GM18517 (cell line): ENCODE data around the gene CRACDL.

ENCODE experiments used
- ATAC-seq: cut with Tn5 transposase; IDR thresholded peaks from one replicate; pipeline ENCODE4 v1.9.1; 2021; ENCODE audit warnings: mild to moderate bottlenecking, moderate library complexity; ENCODE audit not compliant: unreplicated experiment

The CRACDL gene

GRCh38 chr2:98866033-98866432, 70.0 kb downstream of the CRACDL start:
- ATAC-seq, result no peak

DNA sequence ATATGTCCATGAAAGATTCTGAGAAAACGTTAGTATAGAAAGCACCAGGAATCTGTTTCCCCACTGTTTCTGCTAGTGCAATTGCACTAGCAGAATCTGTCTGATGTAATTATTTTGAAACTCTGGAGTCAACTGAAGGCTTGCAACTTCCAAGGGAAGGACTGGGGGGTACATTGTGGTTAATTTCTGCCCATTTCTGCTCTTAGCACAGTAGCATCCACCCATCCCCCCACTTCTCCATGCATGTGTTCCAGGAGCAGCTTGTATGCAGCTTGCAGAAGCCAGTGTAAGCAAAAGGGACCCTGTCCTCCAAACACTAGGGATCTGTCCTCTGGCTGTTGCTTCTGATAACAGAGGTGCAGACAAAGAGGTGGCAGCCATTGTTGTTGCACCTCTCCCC, 74.4 kb downstream of the CRACDL start:
- no peak for ATAC-seq

- ATAC-seq, result no peak
These were observed 76.7 kb downstream of the CRACDL start for GRCh38 chr2:98859323-98859722.

GRCh38 chr2:98857001-98857400, 79.0 kb downstream of the CRACDL start:
- no peak for ATAC-seq

DNA sequence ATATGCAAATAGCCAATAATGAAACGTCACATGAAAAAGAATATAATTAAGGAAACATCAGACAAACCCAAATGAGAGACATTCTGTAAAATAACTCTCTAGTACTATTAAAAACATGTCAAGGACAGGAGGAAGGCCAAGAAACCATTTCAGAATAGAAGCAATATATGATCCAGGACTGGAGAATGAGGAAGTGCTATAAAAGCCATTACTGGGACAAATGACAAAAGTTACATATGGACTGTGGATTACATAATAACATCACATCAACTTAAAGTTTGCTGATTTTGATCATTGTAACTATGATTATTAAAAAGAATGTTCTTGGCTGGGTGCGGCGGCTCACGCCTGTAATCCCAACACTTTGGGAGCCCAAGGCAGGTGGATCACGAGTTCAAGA, 81.3 kb downstream of the CRACDL start:
- no peak for ATAC-seq

- no peak for ATAC-seq
These were observed 83.1 kb downstream of the CRACDL start for GRCh38 chr2:98852932-98853331.

GRCh38 chr2:98850074-98850473, 86.0 kb downstream of the CRACDL start:
- no peak for ATAC-seq

DNA sequence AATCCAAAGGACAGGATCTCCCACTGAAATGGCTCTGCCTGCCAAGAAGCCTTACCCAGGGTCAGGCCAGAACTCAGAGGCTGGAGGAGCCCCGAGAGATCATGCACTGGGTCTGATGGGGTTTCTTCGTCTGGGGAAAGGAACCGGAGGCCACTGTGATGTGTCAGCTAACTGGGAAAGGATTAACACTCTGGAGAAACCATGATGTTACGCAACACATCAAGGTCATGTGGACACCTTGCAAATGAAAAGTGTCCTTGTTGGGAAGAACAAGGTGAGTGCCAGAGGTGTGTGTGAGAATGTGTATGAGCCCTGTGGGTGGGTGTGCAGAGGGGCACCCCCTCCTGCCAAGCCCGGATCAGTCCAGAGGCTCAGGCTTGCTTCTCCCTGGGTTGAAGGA, 86.9 kb downstream of the CRACDL start:
- ATAC-seq, result no peak

DNA sequence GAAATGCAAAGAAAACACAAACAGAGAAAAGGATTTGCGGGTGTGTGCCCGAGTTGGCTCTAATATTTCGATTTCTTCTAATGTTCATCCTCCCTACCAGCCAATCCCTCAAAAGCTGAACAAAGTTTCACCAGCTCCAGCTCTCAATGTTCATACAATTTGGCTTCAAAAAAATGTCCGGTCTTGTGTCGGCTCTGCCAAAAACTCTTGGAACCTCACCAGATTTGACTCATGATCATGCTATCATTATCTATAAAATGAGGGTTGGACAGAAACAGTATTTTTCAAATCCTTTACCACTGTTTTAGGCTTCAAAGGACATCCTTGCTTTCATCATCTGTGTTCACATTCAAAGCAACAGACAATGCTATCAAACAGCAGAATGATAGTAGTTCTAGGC, 88.2 kb downstream of the CRACDL start:
- no peak for ATAC-seq

GRCh38 chr2:98846041-98846440, 90.0 kb downstream of the CRACDL start:
- ATAC-seq, result no peak

GRCh38 chr2:98842136-98842535, 93.9 kb downstream of the CRACDL start:
- no peak for ATAC-seq

DNA sequence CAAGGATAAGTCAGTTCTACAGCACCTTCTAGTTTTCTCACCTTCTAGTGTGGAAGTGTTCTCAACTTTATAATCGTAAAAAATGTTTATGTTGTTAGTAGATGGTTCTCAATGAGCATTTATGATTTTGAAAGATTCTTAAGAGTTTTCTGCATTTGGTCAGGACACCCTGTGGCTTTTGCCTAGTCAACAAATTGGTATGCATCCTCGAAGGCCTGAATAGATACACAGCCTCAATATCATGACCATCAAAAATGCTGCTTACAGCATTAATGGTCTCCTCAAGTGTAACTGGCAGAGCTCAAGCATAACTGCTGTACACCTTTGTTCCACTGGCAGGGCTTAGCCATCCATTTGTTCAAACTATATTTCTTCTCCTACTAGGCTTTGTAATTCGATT, 96.7 kb downstream of the CRACDL start:
- ATAC-seq, result no peak

- no peak for ATAC-seq
These were observed 100.1 kb downstream of the CRACDL start for GRCh38 chr2:98835831-98836385.

- no peak for ATAC-seq
These were observed 102.1 kb downstream of the CRACDL start for GRCh38 chr2:98833917-98834263.

- ATAC-seq, result no peak
These were observed 102.7 kb downstream of the CRACDL start for GRCh38 chr2:98833172-98833916.

DNA sequence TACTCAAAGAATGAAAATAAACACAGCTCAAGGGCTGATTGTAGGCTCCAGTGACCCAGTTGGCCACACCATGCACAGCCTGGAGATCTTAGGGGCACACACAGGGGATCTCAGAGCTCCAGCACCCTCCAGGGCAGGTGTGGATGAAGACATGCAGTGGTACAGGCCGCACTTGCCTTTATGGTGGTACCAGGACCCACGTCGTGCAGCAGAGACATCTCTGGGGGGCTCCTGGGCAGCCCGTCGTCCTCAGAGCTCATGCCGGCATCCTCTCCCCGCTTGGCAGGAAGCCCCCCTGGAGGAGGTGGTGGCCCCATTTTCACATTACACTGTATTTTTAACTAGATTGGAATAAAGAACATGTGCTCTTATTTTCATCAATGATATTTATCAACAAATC, 103.9 kb downstream of the CRACDL start:
- ATAC-seq, result no peak

DNA sequence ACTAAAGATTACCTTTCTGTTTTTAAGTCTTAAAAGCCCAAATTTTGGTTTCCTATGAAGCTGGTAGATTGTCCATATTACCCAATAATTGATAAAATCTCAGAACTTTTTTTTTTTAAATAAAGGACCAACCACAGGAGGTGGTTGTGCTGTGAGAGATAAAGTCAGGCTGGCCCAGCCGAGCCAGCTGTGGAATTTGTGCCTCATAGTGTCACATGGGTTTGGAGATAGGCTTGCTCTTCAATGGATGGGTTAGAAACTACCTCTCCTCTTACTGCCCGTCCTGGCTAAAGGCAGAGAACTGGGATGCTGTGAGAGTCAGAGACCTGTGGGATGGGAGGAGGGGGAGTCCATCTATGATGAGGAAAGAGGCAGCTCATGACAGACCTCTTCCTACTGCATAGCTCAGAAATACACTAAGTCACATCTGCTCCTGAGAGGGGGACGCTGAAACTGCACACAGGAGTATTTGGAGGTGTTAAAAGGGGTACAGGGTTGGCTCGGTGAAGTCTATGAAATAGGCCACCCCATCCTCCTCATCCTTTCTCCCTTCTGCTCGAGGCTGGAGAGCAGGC, 105.4 kb downstream of the CRACDL start:
- no peak for ATAC-seq

DNA sequence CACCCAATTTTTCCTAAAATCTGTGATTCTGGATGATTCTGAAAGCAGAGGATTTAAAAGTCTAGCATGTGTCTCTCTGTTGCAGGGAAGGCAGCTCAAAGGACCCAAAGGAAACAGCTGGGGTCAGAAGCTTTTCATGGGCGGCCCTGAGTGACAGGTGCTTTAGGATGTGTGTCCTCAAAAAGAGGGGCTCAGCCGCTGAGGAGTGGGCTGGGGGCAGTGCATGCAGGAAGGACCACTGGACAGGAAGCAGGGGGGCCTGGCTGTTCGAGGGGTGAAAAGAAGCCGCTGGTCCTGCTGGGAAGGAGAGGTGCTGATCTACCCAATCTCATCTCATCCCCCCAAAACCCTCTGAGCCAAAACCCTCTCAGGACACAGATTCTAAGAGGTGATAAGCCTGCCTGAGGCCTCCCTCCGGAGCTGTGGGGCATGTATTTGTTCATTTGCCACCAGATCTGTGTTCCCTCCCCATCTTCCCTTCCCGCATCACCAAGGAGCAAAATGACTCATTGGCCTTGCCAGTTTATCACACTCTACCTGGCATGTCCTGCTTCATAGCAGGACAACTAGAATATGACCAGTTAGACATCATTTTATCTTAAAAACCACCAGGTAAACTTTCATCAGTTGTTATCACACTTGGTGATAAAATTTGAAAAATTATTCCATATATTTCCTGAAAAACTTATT, 106.3 kb downstream of the CRACDL start:
- ATAC-seq, result no peak

DNA sequence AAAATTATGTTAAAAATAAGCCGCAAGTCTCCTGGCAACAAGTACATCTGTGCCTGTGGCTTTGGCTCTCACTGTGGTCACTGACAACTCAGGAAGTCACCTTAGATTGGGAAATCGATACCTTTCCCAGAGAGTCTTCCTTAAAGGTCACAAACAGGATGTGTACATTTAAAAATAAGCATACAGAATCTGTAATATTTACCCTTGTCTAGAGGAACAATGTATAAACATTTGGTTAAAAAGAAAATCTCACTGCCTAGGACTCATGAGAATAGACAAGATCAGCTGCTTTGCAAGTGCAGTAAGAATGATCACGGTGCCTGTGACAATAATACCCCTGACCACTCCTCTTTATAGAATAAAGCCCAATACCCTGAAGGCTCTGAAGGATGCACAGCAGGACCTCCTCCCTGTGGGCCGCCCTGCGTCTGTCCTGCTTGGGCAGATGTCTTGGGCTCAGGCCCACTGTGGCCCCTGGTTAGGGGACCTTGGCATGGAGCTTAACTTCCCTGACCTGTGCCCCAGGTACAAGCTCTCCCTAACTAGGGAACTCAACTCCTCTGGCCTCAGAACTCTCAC, 107.1 kb downstream of the CRACDL start:
- no peak for ATAC-seq

DNA sequence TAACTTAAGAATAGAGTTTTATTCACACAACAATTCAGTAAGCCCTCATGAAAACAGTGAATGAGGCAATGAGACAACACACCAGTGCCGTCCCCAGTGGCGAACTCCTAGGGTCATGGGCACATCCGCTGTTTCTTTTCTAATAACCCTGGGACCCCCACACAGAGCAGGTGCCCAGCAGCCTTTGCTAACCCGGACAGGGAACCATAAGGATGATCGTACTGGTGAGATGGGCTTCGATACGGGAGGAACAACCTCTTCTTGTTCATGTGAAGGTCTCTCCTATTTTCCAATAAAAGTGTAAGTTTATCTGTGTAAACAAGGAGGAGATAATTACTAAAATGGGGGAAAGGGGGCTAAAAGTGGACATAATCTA, 107.7 kb downstream of the CRACDL start:
- ATAC-seq, result no peak

DNA sequence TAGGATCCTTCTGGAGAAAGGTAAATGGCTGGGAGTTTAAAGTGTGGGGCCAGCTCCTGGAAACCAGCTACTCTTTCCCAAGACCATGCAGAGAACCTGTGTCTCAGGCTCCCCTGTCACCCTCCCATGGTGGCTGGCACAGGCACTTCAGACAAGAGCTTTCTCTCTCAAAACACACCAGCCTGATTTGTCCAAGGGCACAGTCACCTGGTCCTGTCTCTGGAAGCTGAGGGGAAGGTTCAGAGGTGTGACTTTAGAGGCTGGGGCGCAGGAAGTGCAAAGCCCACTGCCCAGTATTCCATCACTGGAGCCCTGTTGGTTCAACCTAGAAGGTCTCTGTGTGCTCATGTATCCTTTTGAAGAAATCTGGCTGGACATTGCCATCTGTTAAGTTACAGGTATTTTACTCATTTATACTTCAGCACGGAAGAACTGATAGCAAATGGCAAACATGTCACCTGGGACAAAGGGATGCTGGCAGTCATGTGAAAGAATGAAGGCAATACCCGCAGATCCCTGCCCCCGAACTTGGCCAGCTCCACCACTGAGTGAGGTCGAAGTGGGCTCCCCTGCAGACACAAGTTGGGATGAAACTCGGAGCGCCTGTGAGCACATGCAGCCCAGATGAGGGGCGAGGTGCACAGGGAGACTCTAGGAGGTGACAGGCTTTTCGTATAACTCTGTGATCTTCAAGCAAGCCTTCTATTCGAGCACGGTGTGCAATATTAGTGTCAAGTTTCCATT, 108.2 kb downstream of the CRACDL start:
- ATAC-seq, result no peak
